HepG2 (cell line): ENCODE data around the gene ZNF865. TPM values are rescaled to one million over a fixed set of nuclear protein-coding genes. Genes with fewer than 3 reads are reported as not detected.

ENCODE experiments used
- KDM2A ChIP-seq: sonication (generic); formaldehyde crosslinking; IDR thresholded peaks from 2 replicates; pipeline ENCODE4 v1.4.0; 2020; ENCODE audit warnings: low read depth, missing genetic modification reagents, borderline replicate concordance
- MAZ ChIP-seq, 2 experiments: sonication (generic) in 1 of 2; formaldehyde crosslinking in 1 of 2; IDR thresholded peaks; 2 replicates each; pipeline versions ENCODE4 v1.5.0 to v1.6.1; 2012 to 2020; ENCODE audit warnings: low read depth in 2 of 2, mild to moderate bottlenecking in 2 of 2, borderline replicate concordance in 1 of 2, improper control_type of control experiment in 1 of 2, low read length in 1 of 2, missing genetic modification reagents in 1 of 2, moderate library complexity in 1 of 2
- MTA1 ChIP-seq: sonication (generic); formaldehyde crosslinking; IDR thresholded peaks from 2 replicates; pipeline ENCODE4 v1.4.0; 2020; ENCODE audit warnings: missing genetic modification reagents, mild to moderate bottlenecking, borderline replicate concordance
- MXD1 ChIP-seq: sonication (generic); formaldehyde crosslinking; IDR thresholded peaks from 2 replicates; pipeline ENCODE4 v1.4.0; 2020; ENCODE audit warnings: mild to moderate bottlenecking, missing genetic modification reagents
- RCOR2 ChIP-seq: IDR thresholded peaks from 2 replicates; pipeline ENCODE4 v1.6.1; 2016; ENCODE audit warnings: missing biosample characterization, missing genetic modification reagents
- ZNF121 ChIP-seq: sonication (generic); formaldehyde crosslinking; IDR thresholded peaks from 2 replicates; pipeline ENCODE4 v1.5.0; 2020; ENCODE audit warnings: mild to moderate bottlenecking, missing genetic modification reagents
- ZNF142 ChIP-seq: sonication (generic); formaldehyde crosslinking; IDR thresholded peaks from 2 replicates; pipeline ENCODE4 v1.4.0; 2020; ENCODE audit warnings: missing genetic modification reagents
- ZNF34 ChIP-seq: sonication (generic); formaldehyde crosslinking; IDR thresholded peaks from 2 replicates; pipeline ENCODE4 v1.4.0; 2020; ENCODE audit warnings: mild to moderate bottlenecking, missing genetic modification reagents, borderline replicate concordance
- ZNF547 ChIP-seq: sonication (generic); formaldehyde crosslinking; IDR thresholded peaks from 2 replicates; pipeline ENCODE4 v1.5.1; 2020; ENCODE audit warnings: mild to moderate bottlenecking, missing genetic modification reagents
- ZNF580 ChIP-seq: IDR thresholded peaks from 2 replicates; pipeline ENCODE4 v1.6.1; 2016; ENCODE audit warnings: low read depth, borderline replicate concordance
- polyA plus RNA-seq, 8 experiments: library from polyadenylated mRNA; depleted of rRNA in 3 of 8; stranded (reverse) in 7 of 8; unstranded in 1 of 8; fragments of >200 nt; fragmentation: Illumina TruSeq in 4 of 8; extraction: Trizol in 4 of 8; gene quantifications; 2 replicates each; pipeline versions ENCODE4 v1.2.1 to v1.2.3, GENCODE V29; 2011 to 2016; ENCODE audit warnings: low read depth in 4 of 8, missing spikeins in 1 of 8, mixed read lengths in 1 of 8; ENCODE audit not compliant: insufficient read depth in 1 of 8
- total RNA-seq, 5 experiments: library from RNA; depleted of rRNA; stranded (reverse); fragments of >200 nt; fragmentation: Illumina TruSeq; extraction: Trizol; gene quantifications; 2 replicates each; pipeline ENCODE4 v1.2.3, GENCODE V29; 2016; ENCODE audit warnings: low read depth in 1 of 5
- TF ChIP-seq, protein P1 (sequence below), 2 experiments: sonication (generic) in 1 of 2; formaldehyde crosslinking in 1 of 2; IDR thresholded peaks; 2 replicates each; pipeline versions ENCODE4 v1.4.0 to v1.6.1; 2018 to 2020; ENCODE audit warnings: missing genetic modification reagents in 2 of 2, borderline replicate concordance in 1 of 2, low read depth in 1 of 2, mild to moderate bottlenecking in 1 of 2, missing biosample characterization in 1 of 2
- TF ChIP-seq, protein P2 (sequence below): IDR thresholded peaks from 2 replicates; pipeline ENCODE4 v1.6.1; 2016; ENCODE audit warnings: low read depth, missing genetic modification reagents, missing compliant biosample characterization

ZNF865 gene
- total and polyA plus RNA-seq, 2 of the 13 experiments (the other 11 are each of a cell fraction or from before 2014, with no cell fraction given): 0.93 to 1.0 TPM

- TF ChIP-seq, protein P1, sequence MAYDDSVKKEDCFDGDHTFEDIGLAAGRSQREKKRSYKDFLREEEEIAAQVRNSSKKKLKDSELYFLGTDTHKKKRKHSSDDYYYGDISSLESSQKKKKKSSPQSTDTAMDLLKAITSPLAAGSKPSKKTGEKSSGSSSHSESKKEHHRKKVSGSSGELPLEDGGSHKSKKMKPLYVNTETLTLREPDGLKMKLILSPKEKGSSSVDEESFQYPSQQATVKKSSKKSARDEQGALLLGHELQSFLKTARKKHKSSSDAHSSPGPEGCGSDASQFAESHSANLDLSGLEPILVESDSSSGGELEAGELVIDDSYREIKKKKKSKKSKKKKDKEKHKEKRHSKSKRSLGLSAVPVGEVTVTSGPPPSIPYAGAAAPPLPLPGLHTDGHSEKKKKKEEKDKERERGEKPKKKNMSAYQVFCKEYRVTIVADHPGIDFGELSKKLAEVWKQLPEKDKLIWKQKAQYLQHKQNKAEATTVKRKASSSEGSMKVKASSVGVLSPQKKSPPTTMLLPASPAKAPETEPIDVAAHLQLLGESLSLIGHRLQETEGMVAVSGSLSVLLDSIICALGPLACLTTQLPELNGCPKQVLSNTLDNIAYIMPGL (CRISPR knock-in tag; IDR thresholded peaks at IDR 0.05; ENCODE audit: borderline replicate concordance in 1 of 2, low read depth in 1 of 2): peak in 1 of 2 experiments; percentile 65; a peak in 2 of 4 replicates
- no peak; the same call in 1 of the 2 replicates for TF ChIP-seq KDM2A (CRISPR knock-in tag)
- no peak for TF ChIP-seq MAZ (IDR thresholded peaks at IDR 0.05; ENCODE audit: borderline replicate concordance, low read depth, low read length)
- TF ChIP-seq MAZ (CRISPR knock-in tag; IDR thresholded peaks at IDR 0.05; ENCODE audit: low read depth): no peak
- 0 out of 2 replicates have a peak, but pooled peaks have one; percentile 0 for TF ChIP-seq MTA1 (CRISPR knock-in tag)
- peak; percentile 77; the same call in 1 of the 2 replicates for TF ChIP-seq ZNF580 (CRISPR knock-in tag)
- TF ChIP-seq ZNF121 (CRISPR knock-in tag): 0 out of 2 replicates have a peak, but pooled peaks have one; percentile 9
- no peak for TF ChIP-seq ZNF142
- TF ChIP-seq MXD1 (CRISPR knock-in tag): peak; percentile 69; the same call in 1 of the 2 replicates
- TF ChIP-seq ZNF547 (CRISPR knock-in tag): 0 out of 2 replicates have a peak, but pooled peaks have one; percentile 48
- TF ChIP-seq, protein P2, sequence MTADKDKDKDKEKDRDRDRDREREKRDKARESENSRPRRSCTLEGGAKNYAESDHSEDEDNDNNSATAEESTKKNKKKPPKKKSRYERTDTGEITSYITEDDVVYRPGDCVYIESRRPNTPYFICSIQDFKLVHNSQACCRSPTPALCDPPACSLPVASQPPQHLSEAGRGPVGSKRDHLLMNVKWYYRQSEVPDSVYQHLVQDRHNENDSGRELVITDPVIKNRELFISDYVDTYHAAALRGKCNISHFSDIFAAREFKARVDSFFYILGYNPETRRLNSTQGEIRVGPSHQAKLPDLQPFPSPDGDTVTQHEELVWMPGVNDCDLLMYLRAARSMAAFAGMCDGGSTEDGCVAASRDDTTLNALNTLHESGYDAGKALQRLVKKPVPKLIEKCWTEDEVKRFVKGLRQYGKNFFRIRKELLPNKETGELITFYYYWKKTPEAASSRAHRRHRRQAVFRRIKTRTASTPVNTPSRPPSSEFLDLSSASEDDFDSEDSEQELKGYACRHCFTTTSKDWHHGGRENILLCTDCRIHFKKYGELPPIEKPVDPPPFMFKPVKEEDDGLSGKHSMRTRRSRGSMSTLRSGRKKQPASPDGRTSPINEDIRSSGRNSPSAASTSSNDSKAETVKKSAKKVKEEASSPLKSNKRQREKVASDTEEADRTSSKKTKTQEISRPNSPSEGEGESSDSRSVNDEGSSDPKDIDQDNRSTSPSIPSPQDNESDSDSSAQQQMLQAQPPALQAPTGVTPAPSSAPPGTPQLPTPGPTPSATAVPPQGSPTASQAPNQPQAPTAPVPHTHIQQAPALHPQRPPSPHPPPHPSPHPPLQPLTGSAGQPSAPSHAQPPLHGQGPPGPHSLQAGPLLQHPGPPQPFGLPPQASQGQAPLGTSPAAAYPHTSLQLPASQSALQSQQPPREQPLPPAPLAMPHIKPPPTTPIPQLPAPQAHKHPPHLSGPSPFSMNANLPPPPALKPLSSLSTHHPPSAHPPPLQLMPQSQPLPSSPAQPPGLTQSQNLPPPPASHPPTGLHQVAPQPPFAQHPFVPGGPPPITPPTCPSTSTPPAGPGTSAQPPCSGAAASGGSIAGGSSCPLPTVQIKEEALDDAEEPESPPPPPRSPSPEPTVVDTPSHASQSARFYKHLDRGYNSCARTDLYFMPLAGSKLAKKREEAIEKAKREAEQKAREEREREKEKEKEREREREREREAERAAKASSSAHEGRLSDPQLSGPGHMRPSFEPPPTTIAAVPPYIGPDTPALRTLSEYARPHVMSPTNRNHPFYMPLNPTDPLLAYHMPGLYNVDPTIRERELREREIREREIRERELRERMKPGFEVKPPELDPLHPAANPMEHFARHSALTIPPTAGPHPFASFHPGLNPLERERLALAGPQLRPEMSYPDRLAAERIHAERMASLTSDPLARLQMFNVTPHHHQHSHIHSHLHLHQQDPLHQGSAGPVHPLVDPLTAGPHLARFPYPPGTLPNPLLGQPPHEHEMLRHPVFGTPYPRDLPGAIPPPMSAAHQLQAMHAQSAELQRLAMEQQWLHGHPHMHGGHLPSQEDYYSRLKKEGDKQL (CRISPR knock-in tag): no peak
- TF ChIP-seq ZNF34 (CRISPR knock-in tag): peak; percentile 47; the same call in 1 of the 2 replicates
- TF ChIP-seq RCOR2 (CRISPR knock-in tag): peak; percentile 21; the same call in 1 of the 2 replicates
Measured at GRCh38 chr19:55581145-55581822, 24.2 kb upstream of the ZNF865 start (continued).
